Esophagus squamous epithelium (tissue), 4 donors: ENCODE measurements around the gene ITFG1.

Experiments used
- POLR2A ChIP-seq, 4 donors: fragments of 450-650 bp; IDR thresholded peaks; one replicate each; pipeline ENCODE4 v1.6.1; 2017; ENCODE audit warnings: antibody characterized with exemption in 4 of 4, mild to moderate bottlenecking in 4 of 4, moderate library complexity in 3 of 4
- TF ChIP-seq, protein P1 (sequence below), 6 experiments: fragments of 450-650 bp in 4 of 6; fragments of 200-600 bp in 2 of 6; sonication (generic) in 2 of 6; IDR thresholded peaks; one replicate each; pipeline ENCODE4 v1.5.1; 2016 to 2019; ENCODE audit warnings: antibody characterized with exemption in 6 of 6, mild to moderate bottlenecking in 4 of 6, moderate library complexity in 4 of 6

DNA sequence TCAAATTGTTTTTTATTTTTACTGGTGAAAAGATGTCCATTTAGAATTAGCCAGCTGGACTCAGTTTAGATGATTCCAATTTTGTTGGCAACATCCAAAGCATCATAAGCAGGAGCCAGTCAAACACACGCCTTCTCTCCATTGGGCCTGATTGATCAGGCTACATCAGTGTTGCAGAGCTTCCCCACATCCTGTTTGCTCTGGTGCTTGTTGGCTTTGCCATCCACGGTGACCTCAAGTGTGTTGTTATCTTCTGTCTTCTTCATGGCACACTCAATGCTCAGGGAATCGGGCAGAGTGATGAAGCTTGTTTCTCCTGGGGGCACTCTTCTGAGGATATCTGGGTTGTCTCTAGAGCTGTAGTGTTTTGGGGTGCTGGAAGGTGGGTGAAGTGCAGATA, 310.8 kb downstream of the ITFG1 start:
- TF ChIP-seq, protein P1, sequence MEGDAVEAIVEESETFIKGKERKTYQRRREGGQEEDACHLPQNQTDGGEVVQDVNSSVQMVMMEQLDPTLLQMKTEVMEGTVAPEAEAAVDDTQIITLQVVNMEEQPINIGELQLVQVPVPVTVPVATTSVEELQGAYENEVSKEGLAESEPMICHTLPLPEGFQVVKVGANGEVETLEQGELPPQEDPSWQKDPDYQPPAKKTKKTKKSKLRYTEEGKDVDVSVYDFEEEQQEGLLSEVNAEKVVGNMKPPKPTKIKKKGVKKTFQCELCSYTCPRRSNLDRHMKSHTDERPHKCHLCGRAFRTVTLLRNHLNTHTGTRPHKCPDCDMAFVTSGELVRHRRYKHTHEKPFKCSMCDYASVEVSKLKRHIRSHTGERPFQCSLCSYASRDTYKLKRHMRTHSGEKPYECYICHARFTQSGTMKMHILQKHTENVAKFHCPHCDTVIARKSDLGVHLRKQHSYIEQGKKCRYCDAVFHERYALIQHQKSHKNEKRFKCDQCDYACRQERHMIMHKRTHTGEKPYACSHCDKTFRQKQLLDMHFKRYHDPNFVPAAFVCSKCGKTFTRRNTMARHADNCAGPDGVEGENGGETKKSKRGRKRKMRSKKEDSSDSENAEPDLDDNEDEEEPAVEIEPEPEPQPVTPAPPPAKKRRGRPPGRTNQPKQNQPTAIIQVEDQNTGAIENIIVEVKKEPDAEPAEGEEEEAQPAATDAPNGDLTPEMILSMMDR (IDR thresholded peaks at IDR 0.05): no peak
- TF ChIP-seq POLR2A (IDR thresholded peaks at IDR 0.05): no peak
